ENCODE results near the gene PAOX. TPM values are rescaled to one million over a fixed set of nuclear protein-coding genes. Genes with fewer than 3 reads are reported as not detected.
"Not testable (repeated sequence)": the region's sequence is repeated elsewhere in the genome, so short reads cannot be mapped to it uniquely, and the experiment has no call there.

Gene PAOX
- total RNA-seq, 1 donor from 2014 or later = 18.0 TPM

GRCh38 chr10:133379801-133380666, 972 bp downstream of the PAOX start:
- ATAC-seq (no peak), DNase-seq (ENCODE audit: low spot score) (no peak)

GRCh38 chr10:133381036-133381435, 2.0 kb downstream of the PAOX start:
- DNase-seq (ENCODE audit: low spot score) = no peak
- no peak for ATAC-seq

- no peak for ATAC-seq
- DNase-seq (ENCODE audit: low spot score) = no peak
Observed at GRCh38 chr10:133383551-133383950, 4.5 kb downstream of the PAOX start.

- DNase-seq (ENCODE audit: low spot score) (no peak), ATAC-seq (no peak)
Observed at GRCh38 chr10:133384071-133384470, 5.0 kb downstream of the PAOX start.

- no peak for DNase-seq (ENCODE audit: low spot score)
- no peak for ATAC-seq
Observed at GRCh38 chr10:133385214-133385613, 6.2 kb downstream of the PAOX start.

GRCh38 chr10:133386951-133387350, 7.9 kb downstream of the PAOX start:
- DNase-seq (ENCODE audit: low spot score) = peak; percentile 22
- not testable (repeated sequence) for ATAC-seq

- no peak for ATAC-seq
- peak; percentile 41 for DNase-seq (ENCODE audit: low spot score)
Observed at GRCh38 chr10:133388236-133388972, 9.3 kb downstream of the PAOX start.

- ATAC-seq (no peak), DNase-seq (ENCODE audit: low spot score) (peak; percentile 44)
Observed at GRCh38 chr10:133388973-133389818, 10.1 kb downstream of the PAOX start.

GRCh38 chr10:133390597-133391248, 11.7 kb downstream of the PAOX start:
- ATAC-seq (no peak), DNase-seq (ENCODE audit: low spot score) (peak; percentile 35)

GRCh38 chr10:133391249-133391635, 12.2 kb downstream of the PAOX start:
- DNase-seq (ENCODE audit: low spot score) (peak; percentile 26), ATAC-seq (no peak)

- DNase-seq (ENCODE audit: low spot score) (peak; percentile 40), ATAC-seq (no peak)
Observed at GRCh38 chr10:133391761-133392518, 12.9 kb downstream of the PAOX start.

- DNase-seq (ENCODE audit: low spot score) (no peak), ATAC-seq (no peak)
Observed at GRCh38 chr10:133393401-133394063, 14.5 kb downstream of the PAOX start.

- peak; percentile 93 for ATAC-seq
Observed at GRCh38 chr10:133394064-133394663, 15.1 kb downstream of the PAOX start, which contains the start of gene MTG1. Gene MTG1, plus strand, starts transcription at chr10:133394157. Its CDS starts 64 bp downstream, at chr10:133394221.

GRCh38 chr10:133394801-133395221, 15.7 kb downstream of the PAOX start:
- ATAC-seq (no peak), DNase-seq (ENCODE audit: low spot score) (no peak)

More at GRCh38 chr10:133394064-133394663, 15.1 kb downstream of the PAOX start, which contains the start of gene MTG1:
- peak; percentile 96 for DNase-seq (ENCODE audit: low spot score)

- ATAC-seq = no peak
- DNase-seq (ENCODE audit: low spot score) = no peak
Observed at GRCh38 chr10:133396035-133396624, 17.1 kb downstream of the PAOX start.

GRCh38 chr10:133397938-133398337, 18.9 kb downstream of the PAOX start:
- DNase-seq (ENCODE audit: low spot score) (no peak), ATAC-seq (no peak)

GRCh38 chr10:133399123-133399601, 20.1 kb downstream of the PAOX start:
- DNase-seq (ENCODE audit: low spot score) (no peak), ATAC-seq (no peak)
